B cell (primary cell): ENCODE measurements around the gene PLEKHA7.

ENCODE experiments used
- EZH2 ChIP-seq: IDR thresholded peaks from 2 replicates; pipeline ENCODE4 v1.6.1; 2012; ENCODE audit warnings: borderline replicate concordance, low read depth, mild to moderate bottlenecking, moderate library complexity, low read length; ENCODE audit not compliant: insufficient read depth, poor library complexity, severe bottlenecking
- TF ChIP-seq, protein P1 (sequence below): fragments of 200-600 bp; IDR thresholded peaks from one replicate; pipeline ENCODE4 v1.8.0; 2022; ENCODE audit warnings: antibody characterized with exemption, mild to moderate bottlenecking

DNA sequence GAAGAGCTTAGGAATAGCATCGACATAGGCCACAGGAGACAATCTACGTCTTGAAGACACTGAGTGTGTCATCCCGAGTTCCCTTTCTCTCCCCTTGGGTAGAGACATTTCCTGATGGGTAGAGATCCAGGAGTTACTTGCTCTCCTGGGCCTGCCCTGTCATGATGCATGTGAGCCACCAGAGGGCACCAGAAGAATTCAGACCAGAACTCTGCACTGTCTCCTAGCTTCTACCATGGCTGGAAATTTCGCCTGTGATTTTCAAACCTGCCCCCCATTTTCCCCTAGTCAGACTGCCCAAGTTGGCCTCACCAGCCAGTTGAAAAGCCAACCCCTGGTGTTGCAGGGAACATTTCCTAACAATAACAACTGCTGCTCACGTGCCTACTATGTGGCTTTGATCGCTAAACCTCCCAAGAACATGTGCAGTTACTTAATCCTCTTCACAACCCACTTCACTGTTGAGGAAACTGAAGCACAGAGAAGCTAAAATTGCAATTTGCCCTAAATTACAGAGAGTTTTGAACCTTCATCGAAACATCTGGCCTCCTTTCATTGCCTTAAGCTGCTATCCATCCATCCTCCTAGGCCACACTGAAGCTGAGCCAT, 228.6 kb downstream of the PLEKHA7 start:
- TF ChIP-seq, protein P1, sequence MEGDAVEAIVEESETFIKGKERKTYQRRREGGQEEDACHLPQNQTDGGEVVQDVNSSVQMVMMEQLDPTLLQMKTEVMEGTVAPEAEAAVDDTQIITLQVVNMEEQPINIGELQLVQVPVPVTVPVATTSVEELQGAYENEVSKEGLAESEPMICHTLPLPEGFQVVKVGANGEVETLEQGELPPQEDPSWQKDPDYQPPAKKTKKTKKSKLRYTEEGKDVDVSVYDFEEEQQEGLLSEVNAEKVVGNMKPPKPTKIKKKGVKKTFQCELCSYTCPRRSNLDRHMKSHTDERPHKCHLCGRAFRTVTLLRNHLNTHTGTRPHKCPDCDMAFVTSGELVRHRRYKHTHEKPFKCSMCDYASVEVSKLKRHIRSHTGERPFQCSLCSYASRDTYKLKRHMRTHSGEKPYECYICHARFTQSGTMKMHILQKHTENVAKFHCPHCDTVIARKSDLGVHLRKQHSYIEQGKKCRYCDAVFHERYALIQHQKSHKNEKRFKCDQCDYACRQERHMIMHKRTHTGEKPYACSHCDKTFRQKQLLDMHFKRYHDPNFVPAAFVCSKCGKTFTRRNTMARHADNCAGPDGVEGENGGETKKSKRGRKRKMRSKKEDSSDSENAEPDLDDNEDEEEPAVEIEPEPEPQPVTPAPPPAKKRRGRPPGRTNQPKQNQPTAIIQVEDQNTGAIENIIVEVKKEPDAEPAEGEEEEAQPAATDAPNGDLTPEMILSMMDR: peak; percentile 89
- TF ChIP-seq EZH2: no peak
